ENCODE measurements around the gene PTPRJ.

PTPRJ gene

GRCh38 chr11:48005136-48005535 lies 24.8 kb downstream of the PTPRJ start:
- no peak overlapping the region for H3K27ac ChIP-seq (ENCODE audit: low read depth, low read length)
- peaks cover 3% of the 10 kb centered on the region; the same call in 1 of the 2 replicates for H3K27me3 ChIP-seq (ENCODE audit: control insufficient read depth, low read length)
- no peaks in the 10 kb centered on the region for H3K9me2 ChIP-seq (replicated peaks; ENCODE audit: control insufficient read depth, low read length)
- H3K4me1 ChIP-seq (ENCODE audit: control insufficient read depth, low read length): peaks cover 12% of the 10 kb centered on the region
- no peaks in the 10 kb centered on the region for H3K79me2 ChIP-seq (ENCODE audit: control insufficient read depth, low read length)
- no peaks in the 10 kb centered on the region for H3F3A ChIP-seq (ENCODE audit: control insufficient read depth, insufficient read depth)
- H4K20me1 ChIP-seq (ENCODE audit: control insufficient read depth, insufficient read depth, low read depth, low read length): no peaks in the 10 kb centered on the region
- TF ChIP-seq CTCF (IDR thresholded peaks at IDR 0.05; ENCODE audit: low read depth, low read length, poor library complexity, severe bottlenecking) (no peak), EZH2phosphoT487 (IDR thresholded peaks at IDR 0.05; ENCODE audit: borderline replicate concordance, low read length) (no peak)
- no peaks in the 10 kb centered on the region for H3K36me3 ChIP-seq (ENCODE audit: control insufficient read depth, low read length)
- H3K9me3 ChIP-seq (ENCODE audit: control insufficient read depth, insufficient read depth, low read length): no peaks in the 10 kb centered on the region
- H3K4me2 ChIP-seq (ENCODE audit: low read length): no peak overlapping the region
- no peak overlapping the region for H3K4me3 ChIP-seq (ENCODE audit: low read length)

GRCh38 chr11:48005831-48006270 lies 25.5 kb downstream of the PTPRJ start:
- no peak overlapping the region for H3K4me3 ChIP-seq (ENCODE audit: low read length)

DNA sequence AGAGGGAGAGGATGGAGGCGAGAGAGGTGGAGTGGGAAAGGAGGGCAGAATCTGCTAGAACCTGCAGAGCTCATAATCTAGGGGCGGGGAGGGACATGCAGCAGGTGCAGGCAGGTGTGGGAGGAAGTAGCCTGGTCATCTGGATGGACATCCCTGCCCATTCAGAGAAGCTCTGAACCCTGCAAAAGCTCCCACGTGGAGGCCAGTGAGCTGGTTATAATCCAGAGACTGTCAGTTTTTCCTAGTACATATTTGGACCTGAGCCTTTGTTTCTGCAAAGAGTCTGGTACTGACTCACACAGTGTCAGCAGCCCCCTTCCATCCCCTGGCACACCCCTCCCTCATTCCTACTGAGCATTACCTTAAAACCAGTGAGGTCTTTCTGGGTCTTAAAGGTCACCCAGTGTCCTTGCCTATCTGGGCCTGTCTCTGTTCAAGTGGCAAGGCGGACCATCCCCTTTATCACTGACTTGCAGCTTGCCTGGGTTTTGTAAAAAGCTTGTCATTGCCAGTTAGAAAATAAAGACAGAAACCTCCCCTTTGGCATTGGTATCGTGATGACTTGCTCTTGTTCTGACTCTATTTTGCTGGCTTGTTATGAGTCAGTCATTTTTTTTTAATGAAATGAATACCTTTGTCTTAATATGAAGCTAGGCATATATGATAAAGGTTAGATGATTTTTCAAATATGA lies 26.1 kb downstream of the PTPRJ start:
- Histone ChIP-seq H3K27me3 (ENCODE audit: control insufficient read depth, low read length) (peaks cover 3% of the 10 kb centered on the region; the same call in 1 of the 2 replicates), H3K9me3 (ENCODE audit: control insufficient read depth, insufficient read depth, low read length) (no peaks in the 10 kb centered on the region), H4K20me1 (ENCODE audit: control insufficient read depth, insufficient read depth, low read depth, low read length) (no peaks in the 10 kb centered on the region), H3K36me3 (ENCODE audit: control insufficient read depth, low read length) (no peaks in the 10 kb centered on the region), H3K4me1 (ENCODE audit: control insufficient read depth, low read length) (peaks cover 12% of the 10 kb centered on the region), H3K9me2 (replicated peaks; ENCODE audit: control insufficient read depth, low read length) (no peaks in the 10 kb centered on the region), H3F3A (ENCODE audit: control insufficient read depth, insufficient read depth) (no peaks in the 10 kb centered on the region), H3K79me2 (ENCODE audit: control insufficient read depth, low read length) (no peaks in the 10 kb centered on the region), H3K27ac (ENCODE audit: low read depth, low read length) (no peak overlapping the region), H3K4me2 (ENCODE audit: low read length) (no peak overlapping the region), H3K4me3 (ENCODE audit: low read length) (no peak overlapping the region)
- no peak for TF ChIP-seq CTCF (IDR thresholded peaks at IDR 0.05; ENCODE audit: low read depth, low read length, poor library complexity, severe bottlenecking)
- TF ChIP-seq EZH2phosphoT487 (IDR thresholded peaks at IDR 0.05; ENCODE audit: borderline replicate concordance, low read length): no peak

More at GRCh38 chr11:48005831-48006270, 25.5 kb downstream of the PTPRJ start:
- no peak for TF ChIP-seq EZH2phosphoT487 (IDR thresholded peaks at IDR 0.05; ENCODE audit: borderline replicate concordance, low read length)
- TF ChIP-seq CTCF (IDR thresholded peaks at IDR 0.05; ENCODE audit: low read depth, low read length, poor library complexity, severe bottlenecking): no peak
- Histone ChIP-seq H3K4me1 (ENCODE audit: control insufficient read depth, low read length) (peaks cover 12% of the 10 kb centered on the region), H3K9me3 (ENCODE audit: control insufficient read depth, insufficient read depth, low read length) (no peaks in the 10 kb centered on the region), H3K79me2 (ENCODE audit: control insufficient read depth, low read length) (no peaks in the 10 kb centered on the region), H3K9me2 (replicated peaks; ENCODE audit: control insufficient read depth, low read length) (no peaks in the 10 kb centered on the region), H3F3A (ENCODE audit: control insufficient read depth, insufficient read depth) (no peaks in the 10 kb centered on the region), H4K20me1 (ENCODE audit: control insufficient read depth, insufficient read depth, low read depth, low read length) (no peaks in the 10 kb centered on the region), H3K27me3 (ENCODE audit: control insufficient read depth, low read length) (peaks cover 3% of the 10 kb centered on the region; the same call in 1 of the 2 replicates), H3K27ac (ENCODE audit: low read depth, low read length) (no peak overlapping the region), H3K36me3 (ENCODE audit: control insufficient read depth, low read length) (no peaks in the 10 kb centered on the region), H3K4me2 (ENCODE audit: low read length) (no peak overlapping the region)
